Adrenal gland (tissue), 5 donors: ENCODE measurements around the gene SORBS2.

ENCODE experiments used
- POLR2A ChIP-seq, 2 donors: fragments of 450-650 bp; IDR thresholded peaks; one replicate each; pipeline ENCODE4 v1.6.1; 2017; ENCODE audit warnings: antibody characterized with exemption in 2 of 2, mild to moderate bottlenecking in 2 of 2, moderate library complexity in 1 of 2
- TF ChIP-seq, protein P1 (sequence below), 6 experiments: fragments of 450-650 bp in 4 of 6; fragments of 200-600 bp in 2 of 6; sonication (generic) in 1 of 6; IDR thresholded peaks; 1 replicate in 5 of 6; 2 replicates in 1 of 6; pipeline versions ENCODE4 v1.5.1 to v1.8.0; 2016 to 2021; ENCODE audit warnings: antibody characterized with exemption in 6 of 6, mild to moderate bottlenecking in 2 of 6, moderate library complexity in 1 of 6
- donor health status: DM: no; HTN: no; CAD: no.

DNA sequence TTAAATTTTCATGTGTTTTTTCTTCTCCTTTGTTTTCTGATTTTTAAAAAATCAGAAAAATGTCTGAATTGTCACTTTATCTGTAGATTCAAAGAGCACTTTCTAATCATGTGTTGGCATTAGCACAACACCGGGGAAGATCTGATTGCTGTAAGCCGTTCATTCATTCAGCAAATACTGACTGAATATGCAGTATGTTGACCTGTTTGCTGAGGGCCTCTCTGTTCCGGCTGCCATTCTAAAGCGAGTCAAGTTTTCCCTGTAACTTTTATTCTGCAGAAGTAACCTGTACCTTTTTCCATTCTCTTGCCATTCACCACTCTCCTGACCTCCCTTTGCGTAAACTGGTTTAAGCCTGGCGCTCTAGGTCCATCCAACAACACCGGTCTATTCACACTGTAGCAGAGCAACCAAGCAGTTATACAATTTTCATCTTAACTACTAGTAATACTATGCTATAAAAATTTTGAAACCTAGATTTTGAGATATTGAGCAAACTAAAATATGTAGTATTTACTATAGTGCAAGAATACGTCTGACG, 6.7 kb downstream of the SORBS2 start:
- no peak for TF ChIP-seq POLR2A (IDR thresholded peaks at IDR 0.05)
- TF ChIP-seq, protein P1, sequence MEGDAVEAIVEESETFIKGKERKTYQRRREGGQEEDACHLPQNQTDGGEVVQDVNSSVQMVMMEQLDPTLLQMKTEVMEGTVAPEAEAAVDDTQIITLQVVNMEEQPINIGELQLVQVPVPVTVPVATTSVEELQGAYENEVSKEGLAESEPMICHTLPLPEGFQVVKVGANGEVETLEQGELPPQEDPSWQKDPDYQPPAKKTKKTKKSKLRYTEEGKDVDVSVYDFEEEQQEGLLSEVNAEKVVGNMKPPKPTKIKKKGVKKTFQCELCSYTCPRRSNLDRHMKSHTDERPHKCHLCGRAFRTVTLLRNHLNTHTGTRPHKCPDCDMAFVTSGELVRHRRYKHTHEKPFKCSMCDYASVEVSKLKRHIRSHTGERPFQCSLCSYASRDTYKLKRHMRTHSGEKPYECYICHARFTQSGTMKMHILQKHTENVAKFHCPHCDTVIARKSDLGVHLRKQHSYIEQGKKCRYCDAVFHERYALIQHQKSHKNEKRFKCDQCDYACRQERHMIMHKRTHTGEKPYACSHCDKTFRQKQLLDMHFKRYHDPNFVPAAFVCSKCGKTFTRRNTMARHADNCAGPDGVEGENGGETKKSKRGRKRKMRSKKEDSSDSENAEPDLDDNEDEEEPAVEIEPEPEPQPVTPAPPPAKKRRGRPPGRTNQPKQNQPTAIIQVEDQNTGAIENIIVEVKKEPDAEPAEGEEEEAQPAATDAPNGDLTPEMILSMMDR (IDR thresholded peaks at IDR 0.05) = no peak
